OCI-LY7 (cell line): ENCODE measurements around the gene LRRK1.

Source experiments
- EZH2phosphoT487 ChIP-seq: fragments of 200-600 bp; sonication (generic); IDR thresholded peaks from 2 replicates; pipeline ENCODE4 v1.6.1; 2018; ENCODE audit warnings: low read depth, borderline replicate concordance, mild to moderate bottlenecking, mixed run types, antibody characterized with exemption, low read length, moderate library complexity, mixed read lengths
- TF ChIP-seq, protein P1 (sequence below): fragments of 200-600 bp; sonication (generic); conservative IDR thresholded peaks from 2 replicates; pipeline ENCODE4 v1.5.1; 2014; ENCODE audit warnings: mild to moderate bottlenecking, antibody characterized with exemption, low read length, moderate library complexity, mixed read lengths

DNA sequence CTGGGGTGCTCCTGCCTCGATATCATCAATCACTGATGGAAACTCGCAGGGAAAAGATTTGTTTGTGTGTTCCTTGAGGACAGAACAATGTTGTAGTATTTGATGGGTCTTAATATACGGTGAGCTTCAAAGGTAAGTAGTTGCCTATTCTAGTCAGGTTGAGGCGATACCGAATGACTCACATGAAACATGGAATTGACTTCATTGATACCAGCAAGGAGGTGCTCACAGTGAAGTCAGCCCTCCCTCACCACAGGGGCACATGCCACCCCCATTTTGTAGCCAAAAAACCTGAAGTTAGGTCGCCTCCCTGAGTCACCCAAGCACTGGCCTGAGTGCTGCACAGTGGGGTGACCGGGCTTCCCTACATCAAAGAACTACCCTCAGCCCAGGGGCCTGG, 43.2 kb upstream of the LRRK1 start:
- TF ChIP-seq, protein P1, sequence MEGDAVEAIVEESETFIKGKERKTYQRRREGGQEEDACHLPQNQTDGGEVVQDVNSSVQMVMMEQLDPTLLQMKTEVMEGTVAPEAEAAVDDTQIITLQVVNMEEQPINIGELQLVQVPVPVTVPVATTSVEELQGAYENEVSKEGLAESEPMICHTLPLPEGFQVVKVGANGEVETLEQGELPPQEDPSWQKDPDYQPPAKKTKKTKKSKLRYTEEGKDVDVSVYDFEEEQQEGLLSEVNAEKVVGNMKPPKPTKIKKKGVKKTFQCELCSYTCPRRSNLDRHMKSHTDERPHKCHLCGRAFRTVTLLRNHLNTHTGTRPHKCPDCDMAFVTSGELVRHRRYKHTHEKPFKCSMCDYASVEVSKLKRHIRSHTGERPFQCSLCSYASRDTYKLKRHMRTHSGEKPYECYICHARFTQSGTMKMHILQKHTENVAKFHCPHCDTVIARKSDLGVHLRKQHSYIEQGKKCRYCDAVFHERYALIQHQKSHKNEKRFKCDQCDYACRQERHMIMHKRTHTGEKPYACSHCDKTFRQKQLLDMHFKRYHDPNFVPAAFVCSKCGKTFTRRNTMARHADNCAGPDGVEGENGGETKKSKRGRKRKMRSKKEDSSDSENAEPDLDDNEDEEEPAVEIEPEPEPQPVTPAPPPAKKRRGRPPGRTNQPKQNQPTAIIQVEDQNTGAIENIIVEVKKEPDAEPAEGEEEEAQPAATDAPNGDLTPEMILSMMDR = no peak
- TF ChIP-seq EZH2phosphoT487 = no peak
